ENCODE data around the gene BIRC6.
"Not testable (repeated sequence)": the region's sequence is repeated elsewhere in the genome, so short reads cannot be mapped to it uniquely, and the experiment has no call there.

BIRC6 gene

GRCh38 chr2:32356681-32357317, at the start of gene BIRC6:
Gene BIRC6, plus strand, starts transcription at chr2:32357023. Its CDS starts 139 bp downstream, at chr2:32357162.
- peak; percentile 93 for DNase-seq

- no peak for DNase-seq
Measured at GRCh38 chr2:32310577-32310976, 46.2 kb upstream of the BIRC6 start.

- DNase-seq, result no peak
Measured at GRCh38 chr2:32314886-32315285, 41.9 kb upstream of the BIRC6 start.

GRCh38 chr2:32328679-32329078, 28.1 kb upstream of the BIRC6 start:
- not testable (repeated sequence) for DNase-seq

GRCh38 chr2:32329180-32329980, 27.4 kb upstream of the BIRC6 start:
- DNase-seq, result not testable (repeated sequence)

- no peak for DNase-seq
Measured at GRCh38 chr2:32330136-32330535, 26.7 kb upstream of the BIRC6 start.

- DNase-seq, result no peak
Measured at GRCh38 chr2:32342801-32343200, 14.0 kb upstream of the BIRC6 start.

- not testable (repeated sequence) for DNase-seq
Measured at GRCh38 chr2:32350797-32351196, 6.0 kb upstream of the BIRC6 start.

GRCh38 chr2:32355976-32356680, 695 bp upstream of the BIRC6 start:
- no peak for DNase-seq

- no peak for DNase-seq
Measured at GRCh38 chr2:32357318-32358110, 691 bp downstream of the BIRC6 start.

- DNase-seq, result no peak
Measured at GRCh38 chr2:32358111-32358482, 1.3 kb downstream of the BIRC6 start.

GRCh38 chr2:32360416-32360815, 3.6 kb downstream of the BIRC6 start:
- no peak for DNase-seq

- not testable (repeated sequence) for DNase-seq
Measured at GRCh38 chr2:32362997-32363396, 6.2 kb downstream of the BIRC6 start.

- DNase-seq, result no peak
Measured at GRCh38 chr2:32363597-32363996, 6.8 kb downstream of the BIRC6 start.

- DNase-seq, result not testable (repeated sequence)
Measured at GRCh38 chr2:32364290-32364689, 7.5 kb downstream of the BIRC6 start.

- not testable (repeated sequence) for DNase-seq
Measured at GRCh38 chr2:32365679-32366078, 8.9 kb downstream of the BIRC6 start.

GRCh38 chr2:32366595-32366994, 9.8 kb downstream of the BIRC6 start:
- no peak for DNase-seq

GRCh38 chr2:32369222-32369621, 12.4 kb downstream of the BIRC6 start:
- DNase-seq, result no peak

GRCh38 chr2:32370942-32371341, 14.1 kb downstream of the BIRC6 start:
- not testable (repeated sequence) for DNase-seq

- DNase-seq, result no peak
Measured at GRCh38 chr2:32372519-32373182, 15.8 kb downstream of the BIRC6 start.

GRCh38 chr2:32375228-32375892, 18.5 kb downstream of the BIRC6 start:
- DNase-seq, result no peak

GRCh38 chr2:32376756-32377155, 19.9 kb downstream of the BIRC6 start:
- DNase-seq, result no peak

All from NCI-H2171 (cell line).